GM19328 (cell line): Measurements from ENCODE around the gene OSBPL2.

ENCODE experiments used
- ATAC-seq: cut with Tn5 transposase; IDR thresholded peaks from one replicate; pipeline ENCODE4 v1.9.1; 2021; ENCODE audit warnings: mild to moderate bottlenecking, moderate library complexity; ENCODE audit not compliant: unreplicated experiment

Gene OSBPL2

GRCh38 chr20:62277253-62277652 lies 38.9 kb downstream of the OSBPL2 start:
- no peak for ATAC-seq

- ATAC-seq: no peak
Measured at GRCh38 chr20:62280303-62280702, 42.0 kb downstream of the OSBPL2 start.

GRCh38 chr20:62281161-62281933 lies 43.0 kb downstream of the OSBPL2 start:
- no peak for ATAC-seq

GRCh38 chr20:62282103-62282502 lies 43.8 kb downstream of the OSBPL2 start:
- ATAC-seq: no peak

- ATAC-seq: no peak
Measured at GRCh38 chr20:62282877-62283503, 44.7 kb downstream of the OSBPL2 start.

GRCh38 chr20:62284448-62284847 lies 46.1 kb downstream of the OSBPL2 start:
- ATAC-seq: no peak

GRCh38 chr20:62285151-62285550 lies 46.8 kb downstream of the OSBPL2 start:
- no peak for ATAC-seq

GRCh38 chr20:62285722-62286121 lies 47.4 kb downstream of the OSBPL2 start:
- no peak for ATAC-seq

- no peak for ATAC-seq
Measured at GRCh38 chr20:62286493-62287064, 48.3 kb downstream of the OSBPL2 start.

- ATAC-seq: no peak
Measured at GRCh38 chr20:62287129-62287528, 48.8 kb downstream of the OSBPL2 start.

GRCh38 chr20:62287759-62288534 lies 49.6 kb downstream of the OSBPL2 start:
- ATAC-seq: no peak

GRCh38 chr20:62288535-62289105 lies 50.3 kb downstream of the OSBPL2 start:
- no peak for ATAC-seq

GRCh38 chr20:62289131-62289530 lies 50.8 kb downstream of the OSBPL2 start:
- no peak for ATAC-seq

GRCh38 chr20:62289898-62290297 lies 51.6 kb downstream of the OSBPL2 start:
- ATAC-seq: no peak

GRCh38 chr20:62291251-62292066 lies 53.1 kb downstream of the OSBPL2 start:
- no peak for ATAC-seq

GRCh38 chr20:62292108-62292507 lies 53.8 kb downstream of the OSBPL2 start:
- ATAC-seq: no peak

GRCh38 chr20:62293111-62293784 lies 54.9 kb downstream of the OSBPL2 start:
- ATAC-seq: no peak

GRCh38 chr20:62293946-62294345 lies 55.6 kb downstream of the OSBPL2 start:
- ATAC-seq: no peak

- no peak for ATAC-seq
Measured at GRCh38 chr20:62294516-62294915, 56.2 kb downstream of the OSBPL2 start.
